ENCODE measurements around the gene IRS1. TPM values are rescaled to one million over a fixed set of nuclear protein-coding genes. Genes with fewer than 3 reads are reported as not detected.
A peak's percentile ranks its signal among the peaks of the same experiment; 100 is the strongest.

IRS1 gene
- total RNA-seq, 2 donors from 2014 or later = 14.6 to 15.8 TPM

GRCh38 chr2:226803410-226803809 lies 3.8 kb upstream of the IRS1 start:
- peaks cover 0 to 18% of the 10 kb centered on the region in 2 donors for H3K4me1 ChIP-seq
- no peak overlapping the region for H3K27ac ChIP-seq
- no peaks in the 10 kb centered on the region for H3K36me3 ChIP-seq
- no peaks in the 10 kb centered on the region for H3K27me3 ChIP-seq
- no peak for TF ChIP-seq CTCF (IDR thresholded peaks at IDR 0.05)
- no peak overlapping the region for H3K4me3 ChIP-seq
- no peaks in the 10 kb centered on the region for H3K9me3 ChIP-seq
- DNase-seq (ENCODE audit: low spot score) = no peak

GRCh38 chr2:226802573-226802972 lies 3.0 kb upstream of the IRS1 start:
- peak; percentile 32 to 76 for TF ChIP-seq CTCF (IDR thresholded peaks at IDR 0.05)
- H3K4me3 ChIP-seq = no peak overlapping the region
- H3K27me3 ChIP-seq = no peaks in the 10 kb centered on the region
- peaks cover 0 to 27% of the 10 kb centered on the region in 2 donors for H3K4me1 ChIP-seq
- H3K36me3 ChIP-seq = no peaks in the 10 kb centered on the region
- H3K27ac ChIP-seq = no peak overlapping the region
- H3K9me3 ChIP-seq = no peaks in the 10 kb centered on the region
- DNase-seq (ENCODE audit: low spot score) = no peak

- H3K9me3 ChIP-seq = no peaks in the 10 kb centered on the region
- no peak for TF ChIP-seq CTCF (IDR thresholded peaks at IDR 0.05)
- no peaks in the 10 kb centered on the region for H3K36me3 ChIP-seq
- peaks cover 0 to 41% of the 10 kb centered on the region in 2 donors for H3K4me1 ChIP-seq
- H3K4me3 ChIP-seq = peak overlapping the region; percentile 80
- H3K27ac ChIP-seq = peak overlapping the region; percentile 90 to 92
- peak; percentile 85 for DNase-seq (ENCODE audit: low spot score)
- H3K27me3 ChIP-seq = no peaks in the 10 kb centered on the region
Observed at GRCh38 chr2:226800941-226801784, 1.5 kb upstream of the IRS1 start.

- peak overlapping the region; percentile 90 to 92 for H3K27ac ChIP-seq
- no peaks in the 10 kb centered on the region for H3K27me3 ChIP-seq
- peak; percentile 64 for DNase-seq (ENCODE audit: low spot score)
- no peaks in the 10 kb centered on the region for H3K9me3 ChIP-seq
- H3K36me3 ChIP-seq = no peaks in the 10 kb centered on the region
- TF ChIP-seq CTCF (IDR thresholded peaks at IDR 0.05) = peak in 1 of 2 donors; percentile 51
- peaks cover 0 to 50% of the 10 kb centered on the region in 2 donors for H3K4me1 ChIP-seq
- H3K4me3 ChIP-seq = peak overlapping the region; percentile 80
Observed at GRCh38 chr2:226799976-226800940, 638 bp upstream of the IRS1 start.

- Histone ChIP-seq H3K27me3 (no peaks in the 10 kb centered on the region), H3K4me1 (peaks cover 0 to 61% of the 10 kb centered on the region in 2 donors), H3K36me3 (no peaks in the 10 kb centered on the region), H3K4me3 (peak overlapping the region; percentile 80), H3K9me3 (no peaks in the 10 kb centered on the region), H3K27ac (peak overlapping the region; percentile 90 to 92)
- peak in 1 of 2 donors; percentile 39 for TF ChIP-seq CTCF (IDR thresholded peaks at IDR 0.05)
- no peak for DNase-seq (ENCODE audit: low spot score)
Observed at GRCh38 chr2:226798422-226799210, 1.0 kb downstream of the IRS1 start.
